ENCODE results near the gene CAND2.
A peak's percentile ranks its signal among the peaks of the same experiment; 100 is the strongest.

DNA sequence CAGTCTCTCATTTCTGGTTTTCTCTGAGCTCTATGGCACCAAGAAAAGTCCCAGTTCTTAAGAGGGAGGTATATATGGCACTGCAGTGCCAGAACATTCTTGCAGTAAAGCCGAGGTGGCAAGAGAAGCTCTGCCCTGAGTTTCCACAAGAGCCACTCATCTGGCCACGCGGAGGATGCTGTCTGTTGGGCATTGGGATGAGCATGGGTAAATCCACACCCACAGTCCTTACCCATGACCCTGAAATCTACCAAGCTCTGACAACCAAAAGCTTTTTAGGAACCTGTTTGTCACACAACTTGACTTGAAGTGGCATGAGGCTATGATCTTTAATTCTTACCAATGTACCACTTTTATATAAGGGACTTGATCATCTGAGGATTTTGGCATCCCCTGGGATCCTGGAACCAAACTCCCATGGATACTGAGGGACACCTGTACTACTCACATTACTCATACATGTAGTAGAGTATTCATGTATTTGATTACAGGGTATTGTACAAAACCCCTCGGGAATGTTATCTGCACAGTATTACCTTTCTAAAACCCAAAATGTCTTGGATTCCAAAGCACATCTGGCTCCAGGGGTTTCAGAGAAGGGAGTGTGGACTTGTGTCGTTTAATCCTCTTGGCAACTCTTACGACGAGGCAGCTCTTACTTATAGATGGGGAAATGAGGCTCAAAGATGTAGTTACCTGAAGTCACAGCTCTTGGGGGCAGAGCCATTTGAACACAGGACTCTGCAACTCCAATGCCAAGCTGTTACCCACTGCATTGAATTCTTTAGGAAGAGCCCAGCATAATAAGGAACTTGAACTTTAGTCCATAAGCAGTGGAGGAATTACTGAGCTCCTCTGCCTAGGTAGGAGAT is 36.1 kb downstream of the CAND2 start:
- TF ChIP-seq POLR2AphosphoS5 (IDR thresholded peaks at IDR 0.05; ENCODE audit: low read depth, low read length) (peak; percentile 77), PAX5 (IDR thresholded peaks at IDR 0.05; ENCODE audit: insufficient read depth, low read length, severe bottlenecking) (no peak), POLR2A (IDR thresholded peaks at IDR 0.05; ENCODE audit: low read depth, low read length) (peak; percentile 71), POU2F2 (IDR thresholded peaks at IDR 0.05; ENCODE audit: low read depth, low read length) (no peak), TAF1 (IDR thresholded peaks at IDR 0.05; ENCODE audit: low read depth, low read length) (no peak)
